ENCODE results near the gene FASLG.
A peak's percentile ranks its signal among the peaks of the same experiment; 100 is the strongest.

FASLG gene

GRCh38 chr1:172641492-172641891 lies 17.4 kb upstream of the FASLG start:
- peak in 1 of 10 donors; percentile 53 for DNase-seq
- intact Hi-C loops (cut with DNase I) = no loop called here

- intact Hi-C loops (cut with DNase I) = no loop called here
- no peak for DNase-seq
Measured at GRCh38 chr1:172642970-172643369, 15.9 kb upstream of the FASLG start.

GRCh38 chr1:172646653-172647052 lies 12.2 kb upstream of the FASLG start:
- intact Hi-C loops (cut with DNase I) = no loop called here
- DNase-seq = no peak

- intact Hi-C loops (cut with DNase I) = no loop called here
- DNase-seq = no peak
Measured at GRCh38 chr1:172647110-172647564, 11.8 kb upstream of the FASLG start.

GRCh38 chr1:172647987-172648386 lies 10.9 kb upstream of the FASLG start:
- intact Hi-C loops (cut with DNase I) = no loop called here
- DNase-seq = no peak

- intact Hi-C loops (cut with DNase I) = no loop called here
Measured at GRCh38 chr1:172650474-172651193, 8.3 kb upstream of the FASLG start.

GRCh38 chr1:172653015-172653709 lies 5.7 kb upstream of the FASLG start:
- intact Hi-C loops (cut with DNase I) = no loop called here
- no peak for DNase-seq

More at GRCh38 chr1:172650474-172651193, 8.3 kb upstream of the FASLG start:
- no peak for DNase-seq

- DNase-seq = no peak
- intact Hi-C loops (cut with DNase I) = no loop called here
Measured at GRCh38 chr1:172654535-172654934, 4.4 kb upstream of the FASLG start.

GRCh38 chr1:172656576-172656975 lies 2.3 kb upstream of the FASLG start:
- no peak for DNase-seq
- intact Hi-C loops (cut with DNase I) = no loop called here

GRCh38 chr1:172657586-172657985 lies 1.3 kb upstream of the FASLG start:
- intact Hi-C loops (cut with DNase I) = no loop called here
- no peak for DNase-seq

GRCh38 chr1:172661107-172661506 lies 2.2 kb downstream of the FASLG start:
- intact Hi-C loops (cut with DNase I) = no loop called here
- no peak for DNase-seq

- DNase-seq = peak in 1 of 10 donors; percentile 71
- intact Hi-C loops (cut with DNase I) = no loop called here
Measured at GRCh38 chr1:172662464-172663109, 3.7 kb downstream of the FASLG start.

- no peak for DNase-seq
- intact Hi-C loops (cut with DNase I) = no loop called here
Measured at GRCh38 chr1:172663732-172664131, 4.8 kb downstream of the FASLG start.

GRCh38 chr1:172668097-172668496 lies 9.2 kb downstream of the FASLG start:
- intact Hi-C loops (cut with DNase I) = no loop called here
- no peak for DNase-seq

GRCh38 chr1:172669011-172669410 lies 10.1 kb downstream of the FASLG start:
- DNase-seq = no peak
- intact Hi-C loops (cut with DNase I) = no loop called here

GRCh38 chr1:172670316-172670715 lies 11.4 kb downstream of the FASLG start:
- intact Hi-C loops (cut with DNase I) = loop anchor here (2.0 kb wide), 1 partner anchor 36 kb away; no protein-coding TSS in a partner anchor
- DNase-seq = no peak

GRCh38 chr1:172670791-172671190 lies 11.9 kb downstream of the FASLG start:
- DNase-seq = no peak
- intact Hi-C loops (cut with DNase I) = loop anchor here (2.0 kb wide), 1 partner anchor 36 kb away; no protein-coding TSS in a partner anchor

GRCh38 chr1:172671591-172671990 lies 12.7 kb downstream of the FASLG start:
- intact Hi-C loops (cut with DNase I) = loop anchor here (2.0 kb wide), 1 partner anchor 37 kb away; no protein-coding TSS in a partner anchor
- DNase-seq = no peak

- no peak for DNase-seq
- intact Hi-C loops (cut with DNase I) = no loop called here
Measured at GRCh38 chr1:172672720-172673119, 13.8 kb downstream of the FASLG start.

- intact Hi-C loops (cut with DNase I) = no loop called here
- no peak for DNase-seq
Measured at GRCh38 chr1:172673761-172674160, 14.9 kb downstream of the FASLG start.

Data from posterior cingulate gyrus (tissue), 11 donors.